GM21717 (cell line): ENCODE results near the gene CAMTA1.

Experiments
- ATAC-seq: cut with Tn5 transposase; IDR thresholded peaks from one replicate; pipeline ENCODE4 v1.9.1; 2021; ENCODE audit warnings: mild to moderate bottlenecking, moderate library complexity; ENCODE audit not compliant: unreplicated experiment

Gene CAMTA1

DNA sequence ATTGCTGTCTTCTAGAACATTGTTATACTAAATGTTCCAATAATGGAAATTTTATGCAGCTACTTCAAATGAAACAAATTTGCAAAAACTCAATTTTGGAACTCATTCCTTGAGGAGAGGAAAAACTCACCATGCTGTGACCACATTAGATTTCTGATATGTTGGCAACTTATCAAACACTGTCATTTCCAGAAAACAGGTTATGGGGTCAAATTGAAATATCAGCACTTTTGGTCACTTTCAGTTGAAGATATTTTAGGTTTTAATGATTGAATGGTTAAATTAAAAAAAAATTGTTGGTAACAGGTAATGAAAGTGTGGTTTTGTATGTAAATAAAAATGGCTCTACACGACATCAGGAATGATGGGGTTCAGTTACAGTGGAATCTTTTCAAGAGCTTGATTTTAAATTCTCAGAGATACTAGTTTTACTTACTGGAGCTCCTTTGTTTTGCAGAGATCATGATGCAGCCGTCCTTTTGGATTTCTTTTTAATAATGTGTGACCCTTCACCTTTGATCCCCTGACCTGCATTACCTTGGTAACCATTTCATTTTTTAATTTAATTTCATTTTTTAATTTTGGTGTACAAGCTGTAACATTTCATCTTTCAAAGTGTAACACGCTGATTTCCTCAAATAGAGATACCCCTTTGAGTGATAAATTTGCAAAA, 86.2 kb downstream of the CAMTA1 start:
- ATAC-seq = no peak

DNA sequence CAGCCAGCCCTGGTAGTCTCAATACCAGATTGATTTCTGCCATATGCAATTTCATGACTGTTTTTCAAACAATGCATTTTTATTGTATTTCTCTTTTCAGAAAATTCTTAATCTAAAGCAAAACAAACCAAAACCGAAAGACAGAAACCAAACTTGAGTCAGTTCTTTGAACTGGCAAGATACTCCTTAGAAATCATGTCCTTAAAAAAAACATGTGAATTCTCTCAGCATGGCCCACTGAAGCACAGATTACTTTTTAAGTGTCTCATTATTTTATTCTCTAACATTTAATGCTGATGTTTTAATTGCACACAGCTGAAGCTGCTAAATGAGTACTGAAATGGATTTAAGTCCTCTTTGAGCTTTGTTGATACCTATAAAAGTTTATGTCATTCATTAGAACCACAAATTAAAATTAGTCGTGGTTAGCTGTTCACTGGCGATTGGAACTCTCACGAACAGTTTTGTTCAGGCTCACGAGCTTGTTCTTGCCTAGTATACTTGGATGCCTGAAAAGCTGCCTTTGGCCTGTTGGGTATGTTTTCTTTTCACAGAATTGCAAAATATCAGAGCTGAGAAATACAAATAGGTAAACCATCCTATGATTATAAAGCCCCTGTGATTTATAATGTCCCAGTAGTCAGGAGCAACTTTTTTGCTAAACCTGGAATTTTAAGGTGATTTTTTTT, 87.5 kb downstream of the CAMTA1 start:
- no peak for ATAC-seq

DNA sequence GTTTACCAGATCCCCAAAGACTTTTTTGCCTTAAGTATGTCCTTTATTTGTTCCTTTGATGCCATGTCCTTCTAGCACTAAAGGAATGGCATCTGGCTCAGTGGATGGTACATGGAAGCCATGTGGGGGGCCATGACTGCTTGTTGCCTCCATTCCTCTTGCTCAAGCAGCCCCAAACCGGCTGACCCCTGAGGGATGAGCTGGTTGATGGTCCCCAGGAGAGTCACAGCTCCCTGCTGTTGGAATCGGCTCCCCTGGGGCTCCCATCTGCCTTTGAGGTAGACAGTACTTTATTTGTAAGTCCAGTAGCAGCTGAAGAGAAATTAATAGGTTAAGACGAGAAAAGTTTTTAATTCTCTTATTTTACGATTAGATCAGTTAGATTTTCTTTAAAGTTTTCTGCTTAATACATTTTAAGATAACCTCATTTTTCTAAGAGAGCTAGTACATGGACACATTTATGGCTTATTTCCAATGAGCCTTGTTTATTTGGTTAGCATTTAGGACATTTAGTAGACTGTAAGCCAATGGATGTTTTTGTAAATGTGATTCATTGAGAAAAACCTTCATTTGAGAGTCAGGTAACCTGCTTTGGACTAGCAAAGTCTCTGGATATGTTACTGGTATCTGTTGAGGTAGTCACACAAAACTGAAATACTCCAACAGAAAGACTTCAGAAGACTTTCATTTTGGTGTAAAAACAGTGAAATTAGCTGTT, 88.2 kb downstream of the CAMTA1 start:
- ATAC-seq = no peak

DNA sequence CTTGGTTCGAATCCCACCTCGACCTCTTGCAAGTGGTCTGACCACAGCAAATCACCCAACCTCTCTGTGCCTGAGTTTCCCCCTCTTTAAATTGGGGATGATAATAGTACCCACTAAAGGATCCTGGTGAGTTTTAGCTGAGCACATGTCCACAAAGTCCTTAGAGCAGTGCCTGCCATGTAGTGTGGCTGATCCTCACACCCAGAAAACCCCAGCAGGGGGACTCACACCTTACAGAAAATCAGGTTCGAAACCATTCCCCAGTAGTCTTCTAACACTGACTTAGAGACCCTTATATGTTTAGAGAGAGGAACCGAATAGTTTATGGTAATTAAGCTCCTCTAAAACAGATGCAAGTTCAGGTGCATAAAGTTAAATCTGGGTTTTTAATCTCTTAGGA, 89.0 kb downstream of the CAMTA1 start:
- ATAC-seq = no peak

DNA sequence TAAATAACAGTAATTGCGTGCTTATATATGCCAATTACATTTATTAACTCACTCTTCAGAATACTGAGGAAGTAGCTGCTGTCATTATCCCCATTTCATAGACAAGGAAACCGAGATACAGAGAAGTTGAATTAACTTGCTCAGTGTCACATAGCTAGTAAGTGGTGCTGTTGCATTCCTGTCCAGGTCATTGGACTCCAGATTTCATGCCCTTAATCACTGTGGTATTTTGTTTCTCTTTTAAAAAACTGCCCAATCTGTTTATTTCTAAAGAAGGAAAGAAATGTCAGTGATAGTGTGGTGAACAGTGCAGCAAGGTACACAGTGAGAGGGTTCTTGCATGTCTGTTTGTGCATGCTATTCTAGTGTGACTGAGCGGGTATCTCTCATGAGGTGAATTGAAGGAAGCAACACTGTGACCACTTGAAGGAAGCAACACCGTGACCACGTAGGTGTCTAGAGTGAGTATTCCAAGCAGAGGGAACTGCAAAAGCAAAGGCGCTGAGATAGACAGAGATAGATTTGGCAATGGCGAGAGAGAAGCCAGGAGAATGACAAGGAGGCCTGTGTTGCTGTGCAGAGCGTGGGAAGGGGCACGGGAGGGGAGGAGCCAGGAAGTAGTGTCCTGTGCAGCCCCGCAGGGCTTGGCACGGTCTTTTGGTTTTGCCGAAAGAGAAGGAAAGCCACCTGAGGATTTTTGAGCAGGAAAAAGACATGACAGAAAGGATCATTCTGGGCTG, 95.9 kb downstream of the CAMTA1 start:
- ATAC-seq = no peak

DNA sequence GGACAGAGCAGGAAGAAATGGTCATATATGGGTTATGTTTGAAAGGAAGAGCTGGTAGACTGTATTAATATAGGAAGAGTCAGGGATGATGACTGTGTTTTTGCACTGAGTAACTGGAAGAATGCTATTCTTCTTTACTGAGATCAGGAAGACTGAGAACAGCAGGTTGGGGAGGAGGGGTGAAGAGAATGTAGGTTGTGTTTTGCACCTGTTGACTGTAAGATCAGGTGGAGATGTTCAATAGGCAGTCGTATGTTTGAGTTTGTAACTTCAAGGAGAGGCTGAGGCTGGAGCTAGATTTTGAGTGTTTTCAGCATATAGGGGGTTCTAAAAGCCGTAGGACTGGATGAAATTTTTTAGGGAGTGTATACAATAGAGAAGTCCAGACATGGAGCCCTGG, 97.2 kb downstream of the CAMTA1 start:
- ATAC-seq = no peak

DNA sequence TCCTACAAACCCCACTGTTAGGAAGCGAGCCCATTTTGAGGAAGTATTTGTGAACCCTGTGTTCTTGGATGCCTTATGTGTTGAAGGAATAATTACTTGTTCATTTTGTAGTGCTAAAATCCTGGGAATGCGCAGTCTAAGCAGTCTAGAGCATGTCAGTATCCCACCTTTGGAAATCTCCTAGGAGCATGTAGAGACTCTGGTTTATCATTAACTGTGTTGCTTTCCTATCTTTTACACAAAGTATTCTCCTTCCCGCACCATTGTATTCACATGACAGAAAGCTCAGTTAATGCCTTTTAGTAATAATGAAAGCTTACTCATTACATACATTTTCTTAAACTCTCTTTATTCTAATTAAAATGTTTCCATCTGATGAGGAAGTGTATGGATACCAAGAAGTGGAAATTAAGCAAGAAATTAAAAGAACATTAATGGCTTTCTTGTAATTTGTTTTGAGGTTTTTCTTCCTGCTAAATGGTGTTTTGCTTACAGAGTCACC, 99.4 kb downstream of the CAMTA1 start:
- no peak for ATAC-seq

DNA sequence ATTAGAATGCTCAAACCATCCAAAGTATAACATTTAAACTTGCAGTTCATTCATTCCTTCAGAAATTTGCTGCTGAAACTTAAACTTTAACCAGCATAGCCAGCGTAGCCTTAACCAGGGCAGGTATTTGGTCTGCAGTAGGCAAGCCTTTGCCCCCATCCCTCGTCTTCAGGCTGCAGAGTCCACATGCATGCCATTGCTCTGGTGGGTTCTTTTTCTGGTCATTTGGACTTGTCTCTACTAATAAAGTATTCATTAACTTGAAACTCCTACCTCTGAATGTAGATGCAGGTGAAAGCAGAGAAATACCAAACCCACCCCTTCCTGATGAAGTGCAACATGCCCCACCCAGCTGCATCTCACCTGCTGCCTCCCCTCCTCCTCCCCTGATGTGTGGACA, 100.2 kb downstream of the CAMTA1 start:
- no peak for ATAC-seq

DNA sequence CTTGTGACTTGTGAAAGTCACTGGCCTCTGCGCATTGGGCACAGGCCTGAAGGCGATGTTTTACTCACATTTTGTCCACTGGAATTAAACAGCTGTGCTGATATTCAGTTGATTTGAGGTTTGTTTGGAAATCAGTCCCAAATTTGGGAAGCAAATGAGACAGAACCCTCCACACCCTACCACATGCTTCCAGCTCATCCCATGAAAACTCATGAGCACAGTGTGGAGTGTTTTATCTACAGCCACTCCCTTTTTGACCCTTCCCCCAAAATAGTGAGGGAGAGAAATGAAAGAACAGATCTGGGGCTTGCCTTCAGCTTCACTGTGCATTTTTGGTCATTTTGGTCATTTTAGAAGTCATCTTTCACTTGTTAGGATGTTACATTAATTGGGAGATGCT, 101.3 kb downstream of the CAMTA1 start:
- no peak for ATAC-seq

DNA sequence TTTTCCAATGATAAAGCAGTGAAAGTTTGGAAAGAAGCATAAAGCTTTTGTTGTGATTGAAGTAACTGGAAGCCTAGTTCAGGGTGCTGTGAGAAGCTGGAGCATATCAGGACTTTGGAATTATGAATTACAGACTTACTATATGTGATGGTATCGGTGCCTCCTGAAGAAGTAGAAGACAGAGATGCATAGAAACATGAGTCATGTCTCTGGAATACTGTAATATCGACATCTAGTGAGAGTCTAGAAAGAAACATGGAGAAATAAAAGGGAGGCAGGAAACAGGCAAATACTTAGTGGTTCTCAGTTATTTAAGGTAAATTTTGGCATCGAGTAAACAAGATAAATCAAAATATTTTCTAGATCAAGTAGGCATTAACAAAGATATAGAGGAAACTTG, 103.0 kb downstream of the CAMTA1 start:
- ATAC-seq = no peak

DNA sequence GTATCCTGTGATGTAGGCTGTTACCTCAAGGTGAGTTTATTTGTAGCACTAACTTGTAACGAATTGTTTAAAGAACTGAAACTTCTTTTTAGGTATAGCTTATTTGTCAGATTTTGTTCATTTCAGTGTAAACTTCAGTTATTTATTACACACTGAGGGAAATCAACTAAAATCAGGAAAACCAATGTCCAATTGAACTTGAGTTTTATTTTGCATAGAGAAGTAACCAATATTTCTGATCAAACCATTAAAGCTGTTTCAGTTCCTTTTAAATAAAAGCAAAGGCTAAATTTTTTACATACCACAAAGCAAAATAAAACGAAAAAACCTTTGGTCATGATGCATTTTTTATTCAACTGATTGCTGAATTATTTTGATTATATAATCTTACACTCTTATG, 103.6 kb downstream of the CAMTA1 start:
- no peak for ATAC-seq

DNA sequence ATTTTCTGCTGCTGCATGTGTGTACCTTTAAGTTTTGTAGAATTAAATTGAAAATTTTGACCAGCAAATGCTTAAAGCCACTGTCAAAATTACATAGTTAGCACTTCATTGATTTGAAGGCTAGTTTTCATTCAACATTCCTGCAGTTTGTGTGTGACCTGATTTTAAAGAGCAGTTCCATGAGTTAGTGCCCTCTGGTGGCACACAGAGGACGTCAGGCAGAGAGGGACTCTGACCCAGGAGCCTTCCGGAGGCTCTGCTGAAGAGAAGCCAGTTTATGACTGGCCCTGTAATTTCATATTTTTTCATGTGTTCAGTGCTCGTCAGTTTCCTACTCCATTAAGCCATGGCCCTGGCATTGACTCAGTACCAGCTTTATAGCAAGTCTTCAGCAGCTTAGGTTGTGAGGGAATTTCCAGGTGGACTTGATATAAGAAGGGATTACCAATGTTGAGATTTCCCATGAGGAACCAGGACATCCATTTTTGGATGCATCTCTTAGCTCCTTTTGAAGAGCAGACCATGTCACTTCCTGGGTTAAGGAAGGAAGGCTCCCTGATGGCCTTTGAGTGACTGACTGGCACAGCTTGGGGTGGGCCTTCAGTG, 104.7 kb downstream of the CAMTA1 start:
- no peak for ATAC-seq

DNA sequence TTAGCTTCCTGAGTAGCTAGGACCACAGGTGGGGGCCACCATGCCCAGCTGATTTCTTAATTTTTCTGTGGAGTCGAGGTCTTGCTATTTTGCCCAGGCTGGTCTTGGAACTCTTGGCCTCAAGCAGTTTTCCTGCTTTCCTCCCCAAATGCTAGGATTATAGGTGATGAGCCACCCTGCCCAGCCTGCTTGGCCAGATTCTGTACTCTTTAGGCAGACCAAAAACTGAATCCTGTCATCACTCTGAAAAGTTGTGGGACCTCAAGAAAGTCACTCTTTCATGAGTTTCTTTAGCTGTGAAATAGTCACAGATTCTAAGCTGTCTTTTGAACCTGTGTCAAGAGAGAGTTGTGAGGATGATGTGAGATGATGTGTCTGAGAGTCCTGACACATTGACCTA, 105.4 kb downstream of the CAMTA1 start:
- ATAC-seq = no peak

DNA sequence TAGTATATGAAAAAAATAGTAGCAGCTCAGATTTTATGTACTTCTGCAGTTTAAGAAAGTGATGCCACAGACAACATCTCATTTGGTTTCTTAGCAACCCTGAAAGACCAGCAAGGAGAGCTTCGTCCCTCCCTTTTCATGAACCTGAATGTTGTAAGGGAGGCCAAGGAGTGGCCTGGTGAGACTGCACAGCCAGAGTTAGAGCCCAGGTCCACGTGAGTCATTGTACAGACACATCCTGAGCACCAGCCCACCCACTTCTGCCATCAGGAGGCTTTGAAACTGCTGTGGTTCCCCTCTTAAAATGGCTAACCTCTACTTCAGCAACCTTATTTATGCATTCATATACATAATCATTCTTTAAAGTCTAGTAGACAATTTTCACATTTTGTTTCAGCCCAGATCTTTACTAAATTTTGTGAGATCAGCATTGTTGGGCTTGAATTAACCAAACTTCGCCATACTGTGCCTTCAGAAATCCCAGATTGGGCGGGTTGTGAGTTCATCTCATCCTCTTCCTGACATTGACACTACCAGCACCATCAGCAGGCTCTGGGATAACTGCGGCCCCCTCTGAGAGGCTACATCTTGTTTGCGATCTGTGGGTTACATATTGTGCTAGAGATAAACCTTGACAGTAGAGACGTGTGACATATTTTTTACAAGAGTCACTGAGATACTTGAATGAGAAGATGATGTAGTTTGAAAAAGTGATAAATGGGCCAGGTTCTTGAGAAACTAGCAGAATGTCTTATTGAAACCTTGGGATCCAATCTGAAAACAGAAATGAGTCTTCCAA, 106.7 kb downstream of the CAMTA1 start:
- no peak for ATAC-seq

DNA sequence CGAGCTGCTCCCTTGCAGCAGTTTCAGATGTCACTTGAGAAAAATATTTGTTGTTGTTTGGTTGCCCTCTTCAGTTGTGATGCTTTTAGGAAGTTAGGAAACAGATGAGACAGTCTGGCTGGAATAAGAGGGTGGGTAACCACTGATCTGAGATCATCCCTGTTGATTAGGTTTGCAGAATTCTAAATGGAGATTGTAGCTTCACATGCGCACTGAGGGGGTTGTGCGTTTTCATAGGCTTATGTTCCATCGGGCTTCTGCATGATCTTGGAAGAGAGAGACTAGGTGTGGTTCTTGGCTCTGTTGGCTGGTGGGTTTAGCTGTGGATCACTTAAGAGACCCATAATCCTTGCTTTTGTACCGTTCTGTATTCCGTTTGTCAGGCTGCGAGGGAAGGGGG, 108.1 kb downstream of the CAMTA1 start:
- no peak for ATAC-seq

DNA sequence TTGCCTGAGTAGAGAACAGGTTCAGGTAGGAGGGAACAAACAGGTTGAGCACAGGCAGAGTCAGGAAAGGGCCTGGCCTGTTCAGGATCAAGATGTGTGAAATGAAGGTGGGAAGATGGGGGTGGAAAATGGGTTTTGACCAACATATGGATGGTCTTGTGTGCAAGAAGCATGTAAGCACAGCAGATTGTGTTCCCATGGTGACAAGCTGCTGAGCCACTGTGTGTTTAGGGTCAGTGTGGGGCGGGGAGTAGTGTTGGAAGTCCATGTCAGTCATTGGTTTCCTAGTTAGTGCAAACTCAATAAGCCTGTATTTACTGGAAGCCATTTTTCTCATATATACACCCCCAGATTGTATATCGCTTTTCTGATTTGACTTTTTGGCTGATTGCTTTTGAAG, 111.9 kb downstream of the CAMTA1 start:
- ATAC-seq = no peak

DNA sequence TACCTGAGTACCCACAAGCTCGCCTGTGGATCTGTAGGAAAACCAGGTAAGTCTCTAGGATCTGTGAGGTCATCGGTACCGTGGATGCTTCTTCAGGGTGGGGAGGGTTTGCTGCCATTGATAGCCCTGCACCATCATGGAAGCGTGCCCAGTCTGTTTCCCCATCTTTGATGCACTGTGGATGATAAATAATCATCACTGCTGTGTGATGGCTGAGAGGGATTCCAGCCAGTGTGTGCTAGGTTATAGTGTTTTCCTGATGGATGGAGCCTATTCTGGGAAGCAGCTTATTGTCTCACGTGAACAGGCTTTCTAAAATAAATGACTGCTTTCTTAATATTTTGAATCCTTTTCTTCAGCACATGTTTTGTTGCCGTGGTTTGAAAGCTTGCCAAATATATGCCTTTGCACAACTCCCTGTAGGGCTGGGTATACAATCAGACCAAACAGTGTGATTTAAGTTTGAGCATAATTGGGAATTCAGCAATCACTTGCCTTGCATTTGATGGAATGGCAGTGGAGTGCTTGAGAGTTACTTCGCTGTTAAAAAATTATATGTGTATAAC, 113.8 kb downstream of the CAMTA1 start:
- ATAC-seq = no peak

DNA sequence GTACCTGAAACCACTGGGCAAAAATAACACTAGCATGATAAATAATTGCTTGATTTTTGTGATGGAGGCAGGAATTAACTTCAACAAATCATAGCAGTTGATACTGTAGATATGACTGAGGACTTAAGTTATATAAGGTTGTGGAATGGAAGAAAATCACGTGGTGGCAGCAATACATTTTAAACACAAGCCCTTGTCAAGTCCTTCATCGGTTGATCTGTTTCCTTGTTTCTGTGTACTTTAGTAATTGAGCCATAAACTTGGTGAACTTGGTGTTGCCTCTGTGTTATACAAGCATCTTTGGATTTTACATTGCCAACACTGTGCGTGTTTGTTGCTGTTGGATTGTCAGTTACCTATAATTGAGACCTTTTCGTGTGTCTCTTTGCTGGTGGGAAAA, 114.4 kb downstream of the CAMTA1 start:
- ATAC-seq = no peak

DNA sequence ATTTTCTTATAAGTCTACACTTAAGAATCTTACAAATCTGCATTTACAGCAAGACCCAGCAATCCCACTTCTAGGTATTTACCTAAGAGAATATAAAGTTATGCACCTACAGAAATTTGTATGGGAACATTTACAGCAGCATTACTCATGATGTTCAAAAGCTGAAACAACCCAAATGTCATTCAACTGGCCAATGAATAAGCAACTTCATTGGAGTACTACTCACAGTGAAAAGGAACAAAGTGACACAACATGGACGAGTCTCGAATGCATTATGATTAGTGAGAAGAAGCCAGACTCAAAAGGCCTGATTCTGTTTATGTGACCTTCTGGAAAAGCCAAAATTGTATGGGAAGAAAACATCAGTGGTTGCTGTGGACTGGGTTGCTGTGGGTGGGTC, 116.9 kb downstream of the CAMTA1 start:
- no peak for ATAC-seq
